Body of pancreas (tissue), 4 donors: ENCODE results near the gene INPP5K. TPM values are rescaled to one million over a fixed set of nuclear protein-coding genes. Genes with fewer than 3 reads are reported as not detected.

ENCODE experiments used
- ATAC-seq: fragments of 150-250 bp; one replicate; pipeline ENCODE4 v1.9.1; 2016
- DNase-seq, 4 donors: peaks; one replicate each; pipeline ENCODE4 v3.0.0-alpha.2; 2019
- H3K27ac ChIP-seq, 4 donors: fragments of 200-600 bp; sonication (generic); 1 replicate in 3 of 4; 2 replicates in 1 of 4; pipeline versions ENCODE4 v1.5.1 to v1.6.1; 2016 to 2019; ENCODE audit warnings: mild to moderate bottlenecking in 1 of 4, mixed read lengths in 1 of 4, moderate library complexity in 1 of 4
- H3K27me3 ChIP-seq, 2 donors: fragments of 200-600 bp; sonication (generic); one replicate each; pipeline ENCODE4 v1.6.0; 2016; ENCODE audit warnings: mild to moderate bottlenecking in 1 of 2
- H3K36me3 ChIP-seq, 2 donors: fragments of 200-600 bp; sonication (generic); replicated peaks in 1 of 2; 2 replicates each; pipeline ENCODE4 v1.5.1; 2016; ENCODE audit warnings: low read depth in 2 of 2; ENCODE audit not compliant: insufficient read depth in 1 of 2
- H3K4me1 ChIP-seq: fragments of 200-600 bp; sonication (generic); one replicate; pipeline ENCODE4 v1.6.0; 2016
- H3K4me3 ChIP-seq, 2 donors: fragments of 200-600 bp; sonication (generic); 1 replicate in 1 of 2; 2 replicates in 1 of 2; pipeline ENCODE4 v1.5.1; 2016 to 2019
- H3K9me3 ChIP-seq, 3 donors: fragments of 200-600 bp; sonication (generic); 1 replicate in 2 of 3; 2 replicates in 1 of 3; pipeline ENCODE4 v1.5.1; 2016
- CTCF ChIP-seq, 7 experiments: fragments of 450-650 bp in 4 of 7; fragments of 200-600 bp in 3 of 7; sonication (generic) in 3 of 7; IDR thresholded peaks; one replicate each; pipeline ENCODE4 v1.5.1; 2016 to 2019; ENCODE audit warnings: antibody characterized with exemption in 7 of 7
- POLR2A ChIP-seq, 3 donors: fragments of 450-650 bp; IDR thresholded peaks; one replicate each; pipeline ENCODE4 v1.6.1; 2016; ENCODE audit warnings: antibody characterized with exemption in 3 of 3, mild to moderate bottlenecking in 2 of 3
- WGBS, 2 donors: methylation state at CpG; one replicate each; pipeline ENCODE4 v1.1.5; 2017; 5-methylcytosine and 5-hydroxymethylcytosine counted together
- intact Hi-C: fragments of 100-400 bp; cut with DNase I; formaldehyde crosslinking; loops from one replicate; pipeline ENCODE4 v1.15.1; 2023
- total RNA-seq, 2 donors: library from RNA; depleted of rRNA; stranded (reverse); fragments of >200 nt; gene quantifications; one replicate each; pipeline ENCODE4 v1.1.0, GENCODE V29; 2016

Gene INPP5K
- total RNA-seq, 2 donors from 2014 or later = 26.4 to 34.2 TPM

DNA sequence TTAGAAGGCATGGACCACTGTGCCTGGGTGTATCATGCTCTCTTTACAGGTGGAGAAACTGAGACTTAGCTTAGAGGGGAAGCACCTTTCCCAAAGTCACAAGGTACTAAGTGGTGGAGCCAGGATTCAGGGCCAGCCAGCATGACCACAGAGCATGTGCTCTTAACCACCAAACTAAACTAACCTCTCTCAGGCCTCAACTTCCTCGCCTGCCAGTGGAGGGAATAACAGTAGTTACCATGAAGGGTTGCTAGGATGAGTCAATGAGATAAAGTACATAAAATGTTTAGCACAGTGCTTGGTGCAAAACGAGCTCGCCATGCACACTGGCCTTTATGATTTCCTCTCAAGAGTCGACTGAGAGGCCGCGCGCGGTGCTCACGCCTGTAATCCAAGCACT lies 17.5 kb downstream of the INPP5K start:
- Histone ChIP-seq H3K4me3 (no peak overlapping the region), H3K9me3 (no peaks in the 10 kb centered on the region), H3K36me3 (no peaks in the 10 kb centered on the region), H3K27me3 (no peaks in the 10 kb centered on the region), H3K27ac (no peak overlapping the region), H3K4me1 (peaks cover 8% of the 10 kb centered on the region)
- intact Hi-C loops = no loop called here
- ATAC-seq (no peak), DNase-seq (no peak)
- TF ChIP-seq POLR2A (IDR thresholded peaks at IDR 0.05) (no peak), CTCF (IDR thresholded peaks at IDR 0.05) (no peak)
- 77% methylated on average over 9 of the region's 9 CpGs for WGBS, 2 donors

DNA sequence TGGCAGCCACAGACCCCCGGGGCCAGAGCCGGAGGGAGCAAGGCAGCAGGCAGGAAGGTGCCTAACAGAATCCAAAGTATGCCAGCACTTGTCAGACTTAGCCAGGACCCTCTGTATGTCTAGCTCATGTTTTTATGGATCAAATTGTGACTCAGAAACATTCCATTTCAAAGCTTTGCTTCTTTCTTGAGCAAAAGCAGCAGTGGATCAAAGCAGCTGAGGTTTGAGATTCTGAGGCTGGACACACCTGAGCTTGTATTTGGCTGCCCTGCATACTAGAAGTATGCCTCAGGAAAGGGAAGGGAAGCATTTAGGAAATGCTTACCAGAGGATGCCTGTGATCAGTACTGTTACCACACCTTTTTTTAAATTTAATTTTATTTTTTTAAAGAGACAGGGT lies 18.2 kb downstream of the INPP5K start:
- ATAC-seq (no peak), DNase-seq (no peak)
- no peak overlapping the region for H3K27ac ChIP-seq
- no peaks in the 10 kb centered on the region for H3K9me3 ChIP-seq
- no peak for TF ChIP-seq POLR2A (IDR thresholded peaks at IDR 0.05)
- no peak for TF ChIP-seq CTCF (IDR thresholded peaks at IDR 0.05)
- 80 to 81% methylated on average over 2 of the region's 2 CpGs for WGBS, 2 donors
- no peak overlapping the region for H3K4me3 ChIP-seq
- no peaks in the 10 kb centered on the region for H3K27me3 ChIP-seq
- intact Hi-C loops = no loop called here
- peaks cover 8% of the 10 kb centered on the region for H3K4me1 ChIP-seq
- H3K36me3 ChIP-seq = no peaks in the 10 kb centered on the region

DNA sequence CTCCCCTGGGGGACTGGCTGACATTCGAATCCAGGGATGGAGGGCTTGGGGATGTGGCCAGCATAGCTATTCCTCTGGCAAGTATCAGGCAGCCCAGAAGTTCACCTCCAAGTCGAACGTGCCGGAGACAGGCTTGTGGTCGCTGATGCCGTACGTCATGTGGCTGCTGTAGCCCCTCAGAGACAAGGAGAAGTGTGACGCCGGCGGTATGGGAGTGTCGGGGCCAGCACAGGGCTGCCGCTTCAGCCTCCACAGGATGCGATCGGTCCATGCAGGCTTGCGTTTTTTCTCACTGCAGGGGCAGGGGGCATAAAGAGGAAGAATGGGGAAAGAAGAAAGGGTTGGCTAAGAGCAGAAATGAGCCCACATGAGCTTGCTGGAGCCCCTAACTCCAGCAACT lies 18.6 kb downstream of the INPP5K start:
- H3K27me3 ChIP-seq = no peaks in the 10 kb centered on the region
- DNase-seq (no peak), ATAC-seq (no peak)
- H3K27ac ChIP-seq = no peak overlapping the region
- H3K9me3 ChIP-seq = no peaks in the 10 kb centered on the region
- H3K36me3 ChIP-seq = no peaks in the 10 kb centered on the region
- peaks cover 8% of the 10 kb centered on the region for H3K4me1 ChIP-seq
- TF ChIP-seq POLR2A (IDR thresholded peaks at IDR 0.05) (no peak), CTCF (IDR thresholded peaks at IDR 0.05) (no peak)
- intact Hi-C loops = no loop called here
- no peak overlapping the region for H3K4me3 ChIP-seq
- 82 to 85% methylated on average over 15 of the region's 15 CpGs for WGBS, 2 donors

DNA sequence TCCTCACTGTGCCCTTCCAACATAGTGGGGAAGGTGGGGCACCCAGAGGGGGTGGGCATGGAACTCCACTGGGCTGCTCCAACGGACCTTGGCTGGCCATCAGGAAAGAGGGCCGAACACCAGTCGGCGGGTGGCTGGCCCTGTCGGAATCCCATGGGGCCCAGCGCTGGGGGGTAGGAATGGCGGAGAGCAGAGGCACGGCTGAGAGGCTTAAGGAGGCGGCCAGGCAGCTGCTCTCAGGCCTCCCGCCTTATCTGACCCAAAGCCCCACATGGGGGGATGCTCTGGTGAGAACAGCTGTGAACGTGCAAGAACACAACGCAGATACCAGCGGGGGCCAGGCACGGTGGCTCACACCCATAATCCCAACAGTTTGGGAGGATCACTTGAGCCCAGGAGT lies 19.5 kb downstream of the INPP5K start:
- H3K4me3 ChIP-seq = no peak overlapping the region
- 92 to 100% methylated on average over 3 to 14 of the region's 14 CpGs for WGBS, 2 donors
- H3K27me3 ChIP-seq = no peaks in the 10 kb centered on the region
- H3K36me3 ChIP-seq = no peaks in the 10 kb centered on the region
- intact Hi-C loops = no loop called here
- no peak for TF ChIP-seq CTCF (IDR thresholded peaks at IDR 0.05)
- TF ChIP-seq POLR2A (IDR thresholded peaks at IDR 0.05) = no peak
- ATAC-seq = no peak
- no peaks in the 10 kb centered on the region for H3K9me3 ChIP-seq
- H3K4me1 ChIP-seq = peaks cover 15% of the 10 kb centered on the region
- H3K27ac ChIP-seq = no peak overlapping the region
- DNase-seq = no peak

DNA sequence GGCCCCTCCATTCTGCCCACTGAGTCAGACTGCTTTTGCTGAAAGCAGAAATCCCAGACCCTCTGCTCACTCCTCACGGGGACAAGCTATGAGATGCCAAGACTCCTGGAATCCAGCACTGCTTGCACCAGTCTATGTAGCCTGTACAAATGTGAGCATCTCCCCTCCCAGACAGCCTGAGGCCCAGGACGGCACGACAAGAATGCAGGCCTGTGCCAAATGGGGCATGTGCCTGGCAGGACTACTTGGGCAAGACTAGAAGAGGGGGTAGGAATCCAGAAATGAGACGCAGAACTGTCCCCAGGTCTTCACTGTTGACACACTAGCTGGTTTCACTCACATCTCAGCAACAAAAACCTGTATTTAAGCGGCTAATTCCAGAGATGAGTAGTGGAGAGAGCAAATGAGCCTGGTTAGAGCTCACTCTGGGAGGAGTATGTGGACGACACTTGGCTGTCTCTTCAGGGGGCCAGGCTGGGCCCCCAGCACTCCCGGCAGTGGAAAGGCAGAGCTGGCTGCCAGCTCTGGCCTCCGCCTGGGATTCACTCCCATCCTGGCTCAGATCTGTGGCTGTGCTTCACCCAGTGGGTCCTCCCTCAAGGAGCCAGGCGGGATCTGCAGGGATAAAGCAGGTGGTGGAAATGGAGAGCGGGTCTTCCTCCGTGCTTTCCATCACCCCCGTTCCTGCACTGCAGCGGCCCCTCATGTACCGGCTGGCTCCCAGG lies 21.0 kb downstream of the INPP5K start:
- DNase-seq (peak in 1 of 4 donors; percentile 66), ATAC-seq (no peak)
- Histone ChIP-seq H3K27ac (peak overlapping the region; percentile 16 to 65 (median 31)), H3K27me3 (no peaks in the 10 kb centered on the region), H3K4me1 (peaks cover 23% of the 10 kb centered on the region), H3K36me3 (no peaks in the 10 kb centered on the region), H3K4me3 (no peak overlapping the region), H3K9me3 (no peaks in the 10 kb centered on the region)
- WGBS, 2 donors = 69 to 82% methylated on average over 6 to 14 of the region's 14 CpGs
- intact Hi-C loops = no loop called here
- TF ChIP-seq POLR2A (IDR thresholded peaks at IDR 0.05) = no peak
- no peak for TF ChIP-seq CTCF (IDR thresholded peaks at IDR 0.05)
